ENCODE data around the gene ABHD6.

- TF ChIP-seq, protein P1, sequence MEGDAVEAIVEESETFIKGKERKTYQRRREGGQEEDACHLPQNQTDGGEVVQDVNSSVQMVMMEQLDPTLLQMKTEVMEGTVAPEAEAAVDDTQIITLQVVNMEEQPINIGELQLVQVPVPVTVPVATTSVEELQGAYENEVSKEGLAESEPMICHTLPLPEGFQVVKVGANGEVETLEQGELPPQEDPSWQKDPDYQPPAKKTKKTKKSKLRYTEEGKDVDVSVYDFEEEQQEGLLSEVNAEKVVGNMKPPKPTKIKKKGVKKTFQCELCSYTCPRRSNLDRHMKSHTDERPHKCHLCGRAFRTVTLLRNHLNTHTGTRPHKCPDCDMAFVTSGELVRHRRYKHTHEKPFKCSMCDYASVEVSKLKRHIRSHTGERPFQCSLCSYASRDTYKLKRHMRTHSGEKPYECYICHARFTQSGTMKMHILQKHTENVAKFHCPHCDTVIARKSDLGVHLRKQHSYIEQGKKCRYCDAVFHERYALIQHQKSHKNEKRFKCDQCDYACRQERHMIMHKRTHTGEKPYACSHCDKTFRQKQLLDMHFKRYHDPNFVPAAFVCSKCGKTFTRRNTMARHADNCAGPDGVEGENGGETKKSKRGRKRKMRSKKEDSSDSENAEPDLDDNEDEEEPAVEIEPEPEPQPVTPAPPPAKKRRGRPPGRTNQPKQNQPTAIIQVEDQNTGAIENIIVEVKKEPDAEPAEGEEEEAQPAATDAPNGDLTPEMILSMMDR (conservative IDR thresholded peaks at IDR 0.05) = no peak
- no peak for TF ChIP-seq ZFX (IDR thresholded peaks at IDR 0.05)
Measured at GRCh38 chr3:58237941-58238681, 519 bp downstream of the ABHD6 start.

All from C4-2B (cell line).